ENCODE measurements around the gene RNF166.

The RNF166 gene

DNA sequence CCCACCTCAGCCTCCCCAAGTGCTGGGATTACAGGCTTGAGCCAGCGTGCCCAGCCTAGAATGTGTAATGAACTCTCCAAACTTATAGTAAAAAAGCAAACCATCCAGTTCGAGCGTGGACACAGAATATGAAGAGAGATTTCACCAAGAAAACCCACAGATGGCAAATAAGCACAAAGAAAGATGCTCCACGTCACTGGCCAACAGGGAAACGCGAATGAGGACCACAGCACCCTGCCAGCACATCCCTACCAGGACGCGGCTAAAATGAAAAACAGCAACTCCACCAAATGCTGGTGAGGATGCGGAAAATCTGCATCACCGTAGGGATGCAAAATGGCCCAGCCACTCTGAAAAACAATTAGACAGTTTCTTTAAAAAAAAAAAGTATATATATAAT, 44.7 kb downstream of the RNF166 start:
- H3K27ac ChIP-seq (ENCODE audit: low read depth, low read length) = peak overlapping the region; percentile 14
- peaks cover 40% of the 10 kb centered on the region for H3K4me1 ChIP-seq (ENCODE audit: control insufficient read depth, low read length)
- TF ChIP-seq EZH2phosphoT487 (IDR thresholded peaks at IDR 0.05; ENCODE audit: borderline replicate concordance, low read length) = no peak
- no peak for TF ChIP-seq CTCF (IDR thresholded peaks at IDR 0.05; ENCODE audit: low read depth, low read length, poor library complexity, severe bottlenecking)
- peaks cover 81% of the 10 kb centered on the region for H3K79me2 ChIP-seq (ENCODE audit: control insufficient read depth, low read length)
- no peaks in the 10 kb centered on the region for H3K9me2 ChIP-seq (replicated peaks; ENCODE audit: control insufficient read depth, low read length)
- H3K27me3 ChIP-seq (ENCODE audit: control insufficient read depth, low read length) = no peaks in the 10 kb centered on the region
- no peaks in the 10 kb centered on the region for H3K9me3 ChIP-seq (ENCODE audit: control insufficient read depth, insufficient read depth, low read length)
- H3K4me3 ChIP-seq (ENCODE audit: low read length) = peak overlapping the region; percentile 92
- peaks cover 10% of the 10 kb centered on the region; the same call in 1 of the 2 replicates for H4K20me1 ChIP-seq (ENCODE audit: control insufficient read depth, insufficient read depth, low read depth, low read length)
- peaks cover 66% of the 10 kb centered on the region for H3K36me3 ChIP-seq (ENCODE audit: control insufficient read depth, low read length)
- peak overlapping the region; percentile 82 for H3K4me2 ChIP-seq (ENCODE audit: low read length)
- peaks cover 12% of the 10 kb centered on the region for H3F3A ChIP-seq (ENCODE audit: control insufficient read depth, insufficient read depth)

DNA sequence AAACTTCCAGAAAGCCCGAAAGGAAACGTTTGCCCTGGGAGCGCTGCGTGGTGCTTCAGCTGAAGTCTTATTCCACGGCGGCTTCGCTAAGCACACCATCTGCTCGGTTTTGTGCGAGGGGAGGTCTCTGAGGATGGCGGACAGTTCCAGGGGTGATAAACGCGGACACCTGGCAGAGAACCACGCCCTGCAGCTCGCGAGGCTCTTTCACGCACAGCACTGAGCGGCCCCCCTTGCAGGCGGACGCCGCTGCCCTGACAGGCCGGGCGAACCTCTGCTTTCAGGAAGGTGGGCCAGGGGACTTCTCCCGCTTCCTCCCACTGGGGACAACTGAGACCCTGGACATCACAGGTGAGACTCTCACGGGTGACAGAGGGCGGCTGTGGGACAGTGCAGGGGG, 47.0 kb downstream of the RNF166 start:
- H3F3A ChIP-seq (ENCODE audit: control insufficient read depth, insufficient read depth) = no peaks in the 10 kb centered on the region
- no peaks in the 10 kb centered on the region for H3K27me3 ChIP-seq (ENCODE audit: control insufficient read depth, low read length)
- H3K36me3 ChIP-seq (ENCODE audit: control insufficient read depth, low read length) = peaks cover 83% of the 10 kb centered on the region
- peaks cover 73% of the 10 kb centered on the region for H3K79me2 ChIP-seq (ENCODE audit: control insufficient read depth, low read length)
- H3K9me3 ChIP-seq (ENCODE audit: control insufficient read depth, insufficient read depth, low read length) = no peaks in the 10 kb centered on the region
- H3K4me3 ChIP-seq (ENCODE audit: low read length) = no peak overlapping the region
- TF ChIP-seq EZH2phosphoT487 (IDR thresholded peaks at IDR 0.05; ENCODE audit: borderline replicate concordance, low read length) = no peak
- TF ChIP-seq CTCF (IDR thresholded peaks at IDR 0.05; ENCODE audit: low read depth, low read length, poor library complexity, severe bottlenecking) = no peak
- no peaks in the 10 kb centered on the region for H3K9me2 ChIP-seq (replicated peaks; ENCODE audit: control insufficient read depth, low read length)
- H3K4me2 ChIP-seq (ENCODE audit: low read length) = no peak overlapping the region
- no peak overlapping the region for H3K27ac ChIP-seq (ENCODE audit: low read depth, low read length)
- peaks cover 19% of the 10 kb centered on the region for H3K4me1 ChIP-seq (ENCODE audit: control insufficient read depth, low read length)
- peaks cover 10% of the 10 kb centered on the region; the same call in 1 of the 2 replicates for H4K20me1 ChIP-seq (ENCODE audit: control insufficient read depth, insufficient read depth, low read depth, low read length)

- H3K79me2 ChIP-seq (ENCODE audit: control insufficient read depth, low read length) = peaks cover 69% of the 10 kb centered on the region
- TF ChIP-seq CTCF (IDR thresholded peaks at IDR 0.05; ENCODE audit: low read depth, low read length, poor library complexity, severe bottlenecking) = no peak
- TF ChIP-seq EZH2phosphoT487 (IDR thresholded peaks at IDR 0.05; ENCODE audit: borderline replicate concordance, low read length) = no peak
- peaks cover 17% of the 10 kb centered on the region for H3K4me1 ChIP-seq (ENCODE audit: control insufficient read depth, low read length)
- peaks cover 86% of the 10 kb centered on the region for H3K36me3 ChIP-seq (ENCODE audit: control insufficient read depth, low read length)
- H3K4me3 ChIP-seq (ENCODE audit: low read length) = no peak overlapping the region
- H3K9me3 ChIP-seq (ENCODE audit: control insufficient read depth, insufficient read depth, low read length) = no peaks in the 10 kb centered on the region
- no peaks in the 10 kb centered on the region for H3F3A ChIP-seq (ENCODE audit: control insufficient read depth, insufficient read depth)
- H3K27ac ChIP-seq (ENCODE audit: low read depth, low read length) = no peak overlapping the region
- H4K20me1 ChIP-seq (ENCODE audit: control insufficient read depth, insufficient read depth, low read depth, low read length) = peaks cover 10% of the 10 kb centered on the region; the same call in 1 of the 2 replicates
- no peak overlapping the region for H3K4me2 ChIP-seq (ENCODE audit: low read length)
- H3K9me2 ChIP-seq (replicated peaks; ENCODE audit: control insufficient read depth, low read length) = no peaks in the 10 kb centered on the region
- H3K27me3 ChIP-seq (ENCODE audit: control insufficient read depth, low read length) = no peaks in the 10 kb centered on the region
Observed at GRCh38 chr16:88658714-88659113, 47.5 kb downstream of the RNF166 start.

All from DOHH2 (cell line).